Stimulated activated CD8-positive, alpha-beta memory T cell treated with anti-CD3 and anti-CD28 coated beads, Interleukin-4, amount 100 ng/mL, for 1 hour (primary cell): ENCODE measurements around the gene EMC6.

Experiments
- DNase-seq, 2 donors: peaks; one replicate each; pipeline ENCODE4 v3.0.0-alpha.2; 2020; ENCODE audit warnings: low read depth in 2 of 2, low spot score in 1 of 2

EMC6 gene

GRCh38 chr17:3655766-3656165 is 12.8 kb upstream of the EMC6 start:
- DNase-seq: no peak

- no peak for DNase-seq
Measured at GRCh38 chr17:3656353-3656752, 12.3 kb upstream of the EMC6 start.

GRCh38 chr17:3656755-3657587 is 11.6 kb upstream of the EMC6 start:
- DNase-seq: no peak

- no peak for DNase-seq
Measured at GRCh38 chr17:3657588-3657869, 11.1 kb upstream of the EMC6 start.

GRCh38 chr17:3657874-3658783 is 10.5 kb upstream of the EMC6 start:
- DNase-seq: no peak

GRCh38 chr17:3658784-3659449 is 9.7 kb upstream of the EMC6 start:
- DNase-seq: no peak

- no peak for DNase-seq
Measured at GRCh38 chr17:3659541-3660111, 9.0 kb upstream of the EMC6 start.

- no peak for DNase-seq
Measured at GRCh38 chr17:3660311-3660891, 8.2 kb upstream of the EMC6 start.

GRCh38 chr17:3663102-3664011 is 5.3 kb upstream of the EMC6 start:
- no peak for DNase-seq

GRCh38 chr17:3665834-3666233 is 2.8 kb upstream of the EMC6 start:
- DNase-seq: no peak

- no peak for DNase-seq
Measured at GRCh38 chr17:3666516-3666915, 2.1 kb upstream of the EMC6 start.

- DNase-seq: no peak
Measured at GRCh38 chr17:3667366-3668278, 990 bp upstream of the EMC6 start.

- DNase-seq: no peak
Measured at GRCh38 chr17:3669085-3669347, 404 bp downstream of the EMC6 start.

GRCh38 chr17:3669548-3669947 is 936 bp downstream of the EMC6 start:
- DNase-seq: no peak

GRCh38 chr17:3672571-3672970 is 4.0 kb downstream of the EMC6 start:
- no peak for DNase-seq

GRCh38 chr17:3675886-3676285 is 7.3 kb downstream of the EMC6 start:
- DNase-seq: no peak

- no peak for DNase-seq
Measured at GRCh38 chr17:3678095-3678820, 9.6 kb downstream of the EMC6 start.

GRCh38 chr17:3678821-3679530 is 10.4 kb downstream of the EMC6 start:
- DNase-seq: no peak
